DND-41 (cell line): Measurements from ENCODE around the gene EXD3.

Experiments
- EZH2 ChIP-seq: IDR thresholded peaks from 3 replicates; pipeline ENCODE4 v1.6.1; 2012; ENCODE audit warnings: borderline replicate concordance, low read depth, mild to moderate bottlenecking, moderate library complexity, low read length, inconsistent platforms; ENCODE audit not compliant: severe bottlenecking
- TF ChIP-seq, protein P1 (sequence below): IDR thresholded peaks from 2 replicates; pipeline ENCODE4 v1.5.1; 2012; ENCODE audit warnings: borderline replicate concordance, low read length, moderate library complexity, mild to moderate bottlenecking; ENCODE audit not compliant: poor library complexity, severe bottlenecking; ENCODE audit errors: extremely low read depth

DNA sequence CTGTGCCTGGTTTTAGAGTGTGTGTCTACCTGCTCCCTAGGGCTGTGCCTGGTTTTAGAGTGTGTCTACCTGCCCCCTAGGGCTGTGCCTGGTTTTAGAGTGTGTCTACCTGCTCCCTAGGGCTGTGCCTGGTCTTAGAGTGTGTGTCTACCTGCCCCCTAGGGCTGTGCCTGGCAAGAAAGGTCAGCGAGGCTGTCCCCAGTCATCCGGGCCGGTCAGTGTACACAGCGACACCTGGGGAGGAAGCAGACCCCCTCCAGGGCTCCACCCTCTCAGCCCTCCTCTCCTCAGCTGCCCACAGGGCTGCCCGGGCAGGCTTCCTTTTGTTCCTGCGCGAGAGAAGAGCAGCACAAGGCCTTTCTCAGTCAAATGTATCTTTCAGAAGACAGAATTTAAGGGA is 125.0 kb downstream of the EXD3 start:
- TF ChIP-seq EZH2, result no peak
- TF ChIP-seq, protein P1, sequence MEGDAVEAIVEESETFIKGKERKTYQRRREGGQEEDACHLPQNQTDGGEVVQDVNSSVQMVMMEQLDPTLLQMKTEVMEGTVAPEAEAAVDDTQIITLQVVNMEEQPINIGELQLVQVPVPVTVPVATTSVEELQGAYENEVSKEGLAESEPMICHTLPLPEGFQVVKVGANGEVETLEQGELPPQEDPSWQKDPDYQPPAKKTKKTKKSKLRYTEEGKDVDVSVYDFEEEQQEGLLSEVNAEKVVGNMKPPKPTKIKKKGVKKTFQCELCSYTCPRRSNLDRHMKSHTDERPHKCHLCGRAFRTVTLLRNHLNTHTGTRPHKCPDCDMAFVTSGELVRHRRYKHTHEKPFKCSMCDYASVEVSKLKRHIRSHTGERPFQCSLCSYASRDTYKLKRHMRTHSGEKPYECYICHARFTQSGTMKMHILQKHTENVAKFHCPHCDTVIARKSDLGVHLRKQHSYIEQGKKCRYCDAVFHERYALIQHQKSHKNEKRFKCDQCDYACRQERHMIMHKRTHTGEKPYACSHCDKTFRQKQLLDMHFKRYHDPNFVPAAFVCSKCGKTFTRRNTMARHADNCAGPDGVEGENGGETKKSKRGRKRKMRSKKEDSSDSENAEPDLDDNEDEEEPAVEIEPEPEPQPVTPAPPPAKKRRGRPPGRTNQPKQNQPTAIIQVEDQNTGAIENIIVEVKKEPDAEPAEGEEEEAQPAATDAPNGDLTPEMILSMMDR, result no peak
